Measurements from ENCODE around the gene RGP1.
A peak's percentile ranks its signal among the peaks of the same experiment; 100 is the strongest.

The RGP1 gene

GRCh38 chr9:35734096-35734495 is 15.0 kb upstream of the RGP1 start:
- no peak overlapping the region for H3K4me3 ChIP-seq (ENCODE audit: low read depth, low read length)
- TF ChIP-seq CTCF (IDR thresholded peaks at IDR 0.05; ENCODE audit: borderline replicate concordance, insufficient read depth, low read depth, low read length) = no peak

GRCh38 chr9:35736201-35736633 is 12.9 kb upstream of the RGP1 start:
- no peak overlapping the region for H3K4me3 ChIP-seq (ENCODE audit: low read depth, low read length)
- peak; percentile 90 for TF ChIP-seq CTCF (IDR thresholded peaks at IDR 0.05; ENCODE audit: borderline replicate concordance, insufficient read depth, low read depth, low read length)

GRCh38 chr9:35737143-35737542 is 11.9 kb upstream of the RGP1 start:
- no peak for TF ChIP-seq CTCF (IDR thresholded peaks at IDR 0.05; ENCODE audit: borderline replicate concordance, insufficient read depth, low read depth, low read length)
- H3K4me3 ChIP-seq (ENCODE audit: low read depth, low read length) = no peak overlapping the region

GRCh38 chr9:35738186-35738585 is 10.9 kb upstream of the RGP1 start:
- H3K4me3 ChIP-seq (ENCODE audit: low read depth, low read length) = no peak overlapping the region
- TF ChIP-seq CTCF (IDR thresholded peaks at IDR 0.05; ENCODE audit: borderline replicate concordance, insufficient read depth, low read depth, low read length) = no peak

- no peak for TF ChIP-seq CTCF (IDR thresholded peaks at IDR 0.05; ENCODE audit: borderline replicate concordance, insufficient read depth, low read depth, low read length)
- H3K4me3 ChIP-seq (ENCODE audit: low read depth, low read length) = no peak overlapping the region
These were observed 10.2 kb upstream of the RGP1 start for GRCh38 chr9:35738924-35739323.

GRCh38 chr9:35740243-35740642 is 8.8 kb upstream of the RGP1 start:
- TF ChIP-seq CTCF (IDR thresholded peaks at IDR 0.05; ENCODE audit: borderline replicate concordance, insufficient read depth, low read depth, low read length) = no peak

GRCh38 chr9:35741740-35742139 is 7.3 kb upstream of the RGP1 start:
- no peak overlapping the region for H3K4me3 ChIP-seq (ENCODE audit: low read depth, low read length)
- no peak for TF ChIP-seq CTCF (IDR thresholded peaks at IDR 0.05; ENCODE audit: borderline replicate concordance, insufficient read depth, low read depth, low read length)

More at GRCh38 chr9:35740243-35740642, 8.8 kb upstream of the RGP1 start:
- no peak overlapping the region for H3K4me3 ChIP-seq (ENCODE audit: low read depth, low read length)

Measured in GM12875 (cell line).